AG09309 (cell line): ENCODE measurements around the gene OR2D3.

ENCODE experiments used
- DNase-seq: peaks from one replicate; pipeline ENCODE4 v3.0.0-alpha.2; 2010; ENCODE audit warnings: low read depth
- H3K4me3 ChIP-seq: 2 replicates; pipeline ENCODE4 v1.5.1; 2011; ENCODE audit warnings: mild to moderate bottlenecking, low read depth, low read length, moderate library complexity; ENCODE audit not compliant: control insufficient read depth
- TF ChIP-seq, protein P1 (sequence below): IDR thresholded peaks from 2 replicates; pipeline ENCODE4 v1.5.1; 2011; ENCODE audit warnings: mild to moderate bottlenecking, low read depth, low read length, inconsistent platforms; ENCODE audit not compliant: insufficient read depth, control insufficient read depth; ENCODE audit errors: missing control alignments

The OR2D3 gene

DNA sequence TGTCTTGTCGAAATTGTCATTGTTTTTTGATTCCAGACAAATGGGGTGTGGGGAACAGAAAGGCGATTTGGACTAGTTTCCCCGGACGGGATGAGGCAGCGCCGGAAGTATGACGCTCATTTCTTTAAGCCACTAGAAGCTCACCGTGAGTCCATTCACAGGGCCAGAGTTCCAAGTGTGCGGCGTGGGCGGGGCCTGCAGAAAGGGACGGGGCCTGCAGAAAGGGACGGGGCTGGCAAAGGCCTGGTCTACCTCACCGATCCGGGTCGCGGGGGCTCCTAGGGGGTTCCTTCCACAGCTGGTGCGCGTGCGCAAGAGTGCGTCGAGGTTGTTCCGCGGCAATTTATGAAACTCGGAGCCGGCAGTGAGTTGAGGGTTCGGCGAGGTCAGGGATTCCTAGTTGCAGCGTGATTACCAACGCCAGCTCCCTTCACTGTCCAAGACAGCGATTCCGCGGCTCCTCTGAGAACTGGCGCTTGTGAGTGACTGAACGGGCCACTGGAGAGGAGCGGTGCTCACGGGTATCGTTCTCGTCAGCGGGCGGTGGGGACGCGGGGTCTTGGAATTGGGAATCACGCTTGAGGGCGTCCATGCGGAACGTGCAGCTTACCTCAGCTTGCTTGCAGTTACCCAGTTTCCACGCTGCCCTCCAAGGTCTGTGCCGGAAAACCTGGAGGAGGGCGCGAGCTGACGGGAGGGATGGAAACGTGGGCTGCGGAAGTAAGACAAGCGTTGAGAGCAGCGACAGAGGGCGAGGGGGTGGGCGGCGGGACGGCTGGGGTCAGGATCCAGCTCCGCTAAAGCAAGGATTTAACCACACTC is 5.6 kb downstream of the OR2D3 start, which contains the start of gene ZNF215:
ZNF215 (plus strand) TSS at position 219 of the 822 bp plus-strand sequence. CDS start 5,847 bp downstream, outside the sequence.
- DNase-seq = peak; percentile 40
- TF ChIP-seq, protein P1, sequence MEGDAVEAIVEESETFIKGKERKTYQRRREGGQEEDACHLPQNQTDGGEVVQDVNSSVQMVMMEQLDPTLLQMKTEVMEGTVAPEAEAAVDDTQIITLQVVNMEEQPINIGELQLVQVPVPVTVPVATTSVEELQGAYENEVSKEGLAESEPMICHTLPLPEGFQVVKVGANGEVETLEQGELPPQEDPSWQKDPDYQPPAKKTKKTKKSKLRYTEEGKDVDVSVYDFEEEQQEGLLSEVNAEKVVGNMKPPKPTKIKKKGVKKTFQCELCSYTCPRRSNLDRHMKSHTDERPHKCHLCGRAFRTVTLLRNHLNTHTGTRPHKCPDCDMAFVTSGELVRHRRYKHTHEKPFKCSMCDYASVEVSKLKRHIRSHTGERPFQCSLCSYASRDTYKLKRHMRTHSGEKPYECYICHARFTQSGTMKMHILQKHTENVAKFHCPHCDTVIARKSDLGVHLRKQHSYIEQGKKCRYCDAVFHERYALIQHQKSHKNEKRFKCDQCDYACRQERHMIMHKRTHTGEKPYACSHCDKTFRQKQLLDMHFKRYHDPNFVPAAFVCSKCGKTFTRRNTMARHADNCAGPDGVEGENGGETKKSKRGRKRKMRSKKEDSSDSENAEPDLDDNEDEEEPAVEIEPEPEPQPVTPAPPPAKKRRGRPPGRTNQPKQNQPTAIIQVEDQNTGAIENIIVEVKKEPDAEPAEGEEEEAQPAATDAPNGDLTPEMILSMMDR = no peak

GRCh38 chr11:6927030-6927617 is 6.3 kb downstream of the OR2D3 start:
- no peak for DNase-seq
- peak overlapping the region; percentile 95 for H3K4me3 ChIP-seq
- TF ChIP-seq, protein P1 = no peak

More for the DNA sequence above, 5.6 kb downstream of the OR2D3 start, which contains the start of gene ZNF215:
- H3K4me3 ChIP-seq = peak within 1 kb of the TSS; percentile 95

DNA sequence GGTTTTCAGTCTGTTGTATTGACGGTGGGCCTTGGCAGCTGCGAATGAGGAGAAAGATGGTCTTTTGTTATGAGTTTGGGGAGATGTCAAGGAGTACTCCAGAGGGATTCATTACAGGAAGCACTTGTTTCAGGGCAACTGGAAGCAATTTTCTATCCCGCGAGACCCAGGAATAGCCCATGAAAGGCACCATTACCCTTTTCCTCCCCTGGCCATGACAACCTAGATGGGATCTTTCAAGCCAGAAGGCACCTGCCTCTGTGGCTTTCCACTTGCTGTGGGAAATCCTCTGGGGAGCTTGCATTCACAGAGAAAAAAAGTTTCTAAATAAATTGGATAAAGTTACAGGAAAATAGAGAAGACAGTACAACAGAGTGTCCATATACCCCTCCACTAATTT is 8.1 kb downstream of the OR2D3 start:
- H3K4me3 ChIP-seq = no peak overlapping the region
- TF ChIP-seq, protein P1 = no peak
- no peak for DNase-seq

DNA sequence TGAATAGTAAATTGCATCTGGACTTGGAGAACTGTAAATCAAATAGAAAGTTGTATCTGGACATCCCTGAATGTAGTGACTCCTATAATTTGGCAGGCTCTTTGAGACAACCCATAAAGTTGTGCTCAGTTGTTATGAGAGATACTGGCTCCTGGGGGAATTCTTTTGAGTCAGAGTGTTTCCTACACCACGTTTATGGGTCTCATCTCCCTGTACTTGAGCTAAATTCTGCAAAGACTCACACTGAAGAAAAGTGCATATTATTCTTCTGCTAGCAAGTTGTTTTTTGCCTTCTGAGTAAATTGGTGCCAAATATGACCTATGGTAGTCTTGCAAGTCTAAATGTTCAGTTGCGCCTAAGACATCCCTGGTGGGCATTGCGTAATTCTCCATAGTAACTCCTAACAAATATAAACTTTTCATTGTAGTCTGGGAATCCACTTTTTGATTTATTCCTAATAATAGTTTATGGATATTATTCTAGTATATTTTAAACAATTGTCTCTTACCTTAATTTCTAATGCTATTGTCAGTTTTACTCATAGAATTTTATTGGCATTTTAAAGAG is 10.4 kb downstream of the OR2D3 start:
- no peak for DNase-seq
- no peak overlapping the region for H3K4me3 ChIP-seq
- TF ChIP-seq, protein P1 = no peak

- TF ChIP-seq, protein P1 = no peak
- DNase-seq = no peak
- H3K4me3 ChIP-seq = no peak overlapping the region
Observed at GRCh38 chr11:6932145-6932544, 11.3 kb downstream of the OR2D3 start.

- no peak for DNase-seq
- TF ChIP-seq, protein P1 = no peak
- no peak overlapping the region for H3K4me3 ChIP-seq
Observed at GRCh38 chr11:6941970-6942369, 21.2 kb downstream of the OR2D3 start.
